B cell (primary cell): ENCODE results near the gene CDH18. TPM values are rescaled to one million over a fixed set of nuclear protein-coding genes. Genes with fewer than 3 reads are reported as not detected.

ENCODE experiments used
- ATAC-seq: fragments of 200-7000 bp; cut with Tn5 transposase; one replicate; pipeline ENCODE4 v1.10.0; 2021; ENCODE audit warnings: low read depth, mild to moderate bottlenecking, moderate number of reproducible peaks, moderate library complexity
- CTCF ChIA-PET: fragments of 350-600 bp; sonication (Branson Sonifier 250); formaldehyde crosslinking; loops from one replicate; lab custom pipeline; 2021; ENCODE audit warnings: antibody characterized with exemption, inconsistent platforms; lab: Charles Lee
- POLR2A ChIA-PET: fragments of 350-600 bp; sonication (Branson Sonifier 250); formaldehyde crosslinking; loops from one replicate; lab custom pipeline; 2021; ENCODE audit warnings: antibody characterized with exemption; lab: Charles Lee
- DNase-seq: peaks from one replicate; pipeline ENCODE4 v3.0.0; 2013
- H2AFZ ChIP-seq: 2 replicates; pipeline ENCODE4 v1.6.1; 2012; ENCODE audit warnings: mild to moderate bottlenecking, low read depth, low read length; ENCODE audit not compliant: insufficient read depth, poor library complexity, severe bottlenecking
- H3K27ac ChIP-seq, 2 donors: 1 replicate in 1 of 2; 2 replicates in 1 of 2; pipeline ENCODE4 v1.5.1; 2012 to 2013; ENCODE audit warnings: low read length in 2 of 2, mild to moderate bottlenecking in 2 of 2, moderate library complexity in 1 of 2
- H3K27me3 ChIP-seq, 4 experiments: fragments of 200-600 bp in 1 of 4; sonication (generic) in 1 of 4; replicated peaks in 1 of 4; 1 replicate in 2 of 4; 2 replicates in 2 of 4; pipeline versions ENCODE4 v1.6.1 to v1.7.0; 2013 to 2016; ENCODE audit warnings: low read length in 3 of 4, mild to moderate bottlenecking in 2 of 4, mixed read lengths in 1 of 4, moderate library complexity in 1 of 4; ENCODE audit not compliant: insufficient read depth in 4 of 4, control insufficient read depth in 3 of 4; ENCODE audit errors: control extremely low read depth in 1 of 4
- H3K36me3 ChIP-seq, 2 experiments: replicated peaks in 1 of 2; 1 replicate in 1 of 2; 2 replicates in 1 of 2; pipeline versions ENCODE4 v1.6.1 to v1.7.1; 2013; ENCODE audit warnings: low read length in 1 of 2; ENCODE audit not compliant: insufficient read depth in 2 of 2, control insufficient read depth in 1 of 2; ENCODE audit errors: control extremely low read depth in 1 of 2, extremely low read depth in 1 of 2
- H3K4me1 ChIP-seq, 2 donors: fragments of 200-600 bp in 1 of 2; sonication (generic) in 1 of 2; 1 replicate in 1 of 2; 2 replicates in 1 of 2; pipeline versions ENCODE4 v1.5.1 to v1.6.1; 2013 to 2017; ENCODE audit warnings: low read length in 2 of 2; ENCODE audit not compliant: control insufficient read depth in 2 of 2, insufficient read depth in 2 of 2
- H3K4me2 ChIP-seq: replicated peaks from 2 replicates; pipeline ENCODE3; 2012; ENCODE audit warnings: mild to moderate bottlenecking, low read depth, low read length; ENCODE audit not compliant: poor library complexity, severe bottlenecking
- H3K4me3 ChIP-seq, 5 experiments: fragments of 200-600 bp in 1 of 5; sonication (generic) in 1 of 5; 1 replicate in 3 of 5; 2 replicates in 2 of 5; pipeline versions ENCODE4 v1.5.1 to v1.7.0; 2011 to 2016; ENCODE audit warnings: low read length in 4 of 5, mild to moderate bottlenecking in 4 of 5, low read depth in 2 of 5, control low read depth in 1 of 5, moderate library complexity in 1 of 5; ENCODE audit not compliant: insufficient read depth in 1 of 5; ENCODE audit errors: control extremely low read depth in 1 of 5, extremely low read depth in 1 of 5
- H3K79me2 ChIP-seq: fragments of 200-600 bp; sonication (generic); one replicate; pipeline ENCODE4 v1.6.0; 2016; ENCODE audit warnings: low read length; ENCODE audit not compliant: control insufficient read depth, insufficient read depth
- H3K9ac ChIP-seq: fragments of 200-600 bp; sonication (generic); 2 replicates; pipeline ENCODE4 v1.6.1; 2017; ENCODE audit warnings: mild to moderate bottlenecking, low read length, moderate library complexity
- H3K9me3 ChIP-seq, 3 donors: one replicate each; pipeline versions ENCODE4 v1.6.1 to v1.7.1; 2013; ENCODE audit warnings: low read length in 2 of 3; ENCODE audit not compliant: control insufficient read depth in 2 of 3, insufficient read depth in 1 of 3; ENCODE audit errors: control extremely low read depth in 1 of 3
- H4K20me1 ChIP-seq: 2 replicates; pipeline ENCODE4 v1.6.0; 2012; ENCODE audit warnings: mild to moderate bottlenecking, low read length; ENCODE audit not compliant: insufficient read depth, control insufficient read depth, poor library complexity, severe bottlenecking
- H3K27ac Mint-ChIP-seq: one replicate; pipeline ENCODE4 v1.8.0; 2021; ENCODE audit warnings: mixed read lengths
- H3K27me3 Mint-ChIP-seq: one replicate; pipeline ENCODE4 v1.8.0; 2021; ENCODE audit warnings: mixed read lengths
- H3K4me1 Mint-ChIP-seq: one replicate; pipeline ENCODE4 v1.8.0; 2021; ENCODE audit warnings: mixed read lengths
- H3K4me3 Mint-ChIP-seq: one replicate; pipeline ENCODE4 v1.8.0; 2021; ENCODE audit warnings: mixed read lengths
- H3K9me3 Mint-ChIP-seq: one replicate; pipeline ENCODE4 v1.8.0; 2022; ENCODE audit warnings: mixed read lengths; ENCODE audit not compliant: insufficient read depth
- EZH2 ChIP-seq: IDR thresholded peaks from 2 replicates; pipeline ENCODE4 v1.6.1; 2012; ENCODE audit warnings: borderline replicate concordance, low read depth, mild to moderate bottlenecking, moderate library complexity, low read length; ENCODE audit not compliant: insufficient read depth, poor library complexity, severe bottlenecking
- WGBS: methylation state at CpG from one replicate; pipeline ENCODE4 v1.1.5; 2013; ENCODE audit warnings: missing lambda C conversion rate; ENCODE audit not compliant: insufficient coverage; 5-methylcytosine and 5-hydroxymethylcytosine counted together
- intact Hi-C: fragments of 100-400 bp; cut with micrococcal nuclease; formaldehyde crosslinking; loops from one replicate; pipeline ENCODE4 v1.10.0; 2022
- polyA plus RNA-seq: library from polyadenylated mRNA; depleted of rRNA; stranded (reverse); fragments of >200 nt; gene quantifications from 2 replicates; pipeline ENCODE4 v1.2.3, GENCODE V29; 2012
- total RNA-seq, 2 donors: library from RNA; stranded (reverse); fragments of 120-200 nt in 1 of 2; gene quantifications; 1 replicate in 1 of 2; 2 replicates in 1 of 2; pipeline versions ENCODE4 v1.2.3 to v1.2.4, GENCODE V29; 2013 to 2022
- TF ChIP-seq, protein P1 (sequence below): fragments of 200-600 bp; IDR thresholded peaks from one replicate; pipeline ENCODE4 v1.8.0; 2022; ENCODE audit warnings: antibody characterized with exemption, mild to moderate bottlenecking

CDH18 gene
- total and polyA plus RNA-seq, 2 donors (not counting 1 experiment from before 2014, with no cell fraction given): not detected

GRCh38 chr5:19950897-19951296 is 37.1 kb downstream of the CDH18 start:
- no peak overlapping the region for H3K4me3 Mint-ChIP-seq
- ChIA-PET POLR2A (no interaction called here), CTCF (no interaction called here)
- ATAC-seq: no peak
- no peaks in the 10 kb centered on the region for H3K27me3 ChIP-seq
- no peaks in the 10 kb centered on the region for H3K9me3 Mint-ChIP-seq
- H3K27me3 Mint-ChIP-seq: no peaks in the 10 kb centered on the region
- H3K79me2 ChIP-seq: no peaks in the 10 kb centered on the region
- DNase-seq: no peak
- H2AFZ ChIP-seq: no peak overlapping the region
- TF ChIP-seq, protein P1, sequence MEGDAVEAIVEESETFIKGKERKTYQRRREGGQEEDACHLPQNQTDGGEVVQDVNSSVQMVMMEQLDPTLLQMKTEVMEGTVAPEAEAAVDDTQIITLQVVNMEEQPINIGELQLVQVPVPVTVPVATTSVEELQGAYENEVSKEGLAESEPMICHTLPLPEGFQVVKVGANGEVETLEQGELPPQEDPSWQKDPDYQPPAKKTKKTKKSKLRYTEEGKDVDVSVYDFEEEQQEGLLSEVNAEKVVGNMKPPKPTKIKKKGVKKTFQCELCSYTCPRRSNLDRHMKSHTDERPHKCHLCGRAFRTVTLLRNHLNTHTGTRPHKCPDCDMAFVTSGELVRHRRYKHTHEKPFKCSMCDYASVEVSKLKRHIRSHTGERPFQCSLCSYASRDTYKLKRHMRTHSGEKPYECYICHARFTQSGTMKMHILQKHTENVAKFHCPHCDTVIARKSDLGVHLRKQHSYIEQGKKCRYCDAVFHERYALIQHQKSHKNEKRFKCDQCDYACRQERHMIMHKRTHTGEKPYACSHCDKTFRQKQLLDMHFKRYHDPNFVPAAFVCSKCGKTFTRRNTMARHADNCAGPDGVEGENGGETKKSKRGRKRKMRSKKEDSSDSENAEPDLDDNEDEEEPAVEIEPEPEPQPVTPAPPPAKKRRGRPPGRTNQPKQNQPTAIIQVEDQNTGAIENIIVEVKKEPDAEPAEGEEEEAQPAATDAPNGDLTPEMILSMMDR: no peak
- TF ChIP-seq EZH2: no peak
- H3K4me2 ChIP-seq: no peak overlapping the region
- no peaks in the 10 kb centered on the region for H3K36me3 ChIP-seq
- H3K4me1 Mint-ChIP-seq: no peaks in the 10 kb centered on the region
- no peak overlapping the region for H3K4me3 ChIP-seq
- H3K9me3 ChIP-seq: no peaks in the 10 kb centered on the region
- intact Hi-C loops: no loop called here
- H3K9ac ChIP-seq: no peak overlapping the region
- no peaks in the 10 kb centered on the region for H4K20me1 ChIP-seq
- no peaks in the 10 kb centered on the region for H3K4me1 ChIP-seq
- no peak overlapping the region for H3K27ac Mint-ChIP-seq
- H3K27ac ChIP-seq: no peak overlapping the region

DNA sequence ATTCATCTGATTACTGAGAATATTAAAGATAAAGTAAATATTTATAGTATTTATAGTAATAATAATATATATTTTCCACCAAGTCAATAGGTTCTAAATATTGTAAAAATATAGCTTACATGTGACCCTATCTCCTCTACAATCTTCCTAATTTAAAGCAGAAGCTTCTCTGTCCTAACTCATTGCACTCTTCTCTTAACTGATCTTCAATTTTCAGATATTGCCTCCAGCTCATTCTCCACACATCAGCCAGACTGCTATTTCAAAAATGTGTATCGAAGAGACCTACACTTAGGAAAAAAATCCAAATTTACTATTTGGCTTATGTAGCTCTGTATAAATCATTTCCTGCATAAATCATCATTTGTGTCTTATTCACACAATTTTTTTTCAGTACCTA is 47.8 kb downstream of the CDH18 start:
- Histone ChIP-seq H3K27me3 (no peaks in the 10 kb centered on the region), H3K79me2 (no peaks in the 10 kb centered on the region), H3K4me1 (no peaks in the 10 kb centered on the region), H3K9me3 (no peaks in the 10 kb centered on the region), H3K4me3 (no peak overlapping the region), H2AFZ (no peak overlapping the region), H4K20me1 (no peaks in the 10 kb centered on the region), H3K27ac (no peak overlapping the region), H3K36me3 (no peaks in the 10 kb centered on the region), H3K9ac (no peak overlapping the region), H3K4me2 (no peak overlapping the region)
- intact Hi-C loops: no loop called here
- H3K4me3 Mint-ChIP-seq: no peak overlapping the region
- no peak for TF ChIP-seq EZH2
- TF ChIP-seq, protein P1: no peak
- CTCF ChIA-PET: no interaction called here
- POLR2A ChIA-PET: no interaction called here
- ATAC-seq (no peak), DNase-seq (no peak)
- no peak overlapping the region for H3K27ac Mint-ChIP-seq
- H3K27me3 Mint-ChIP-seq: no peaks in the 10 kb centered on the region
- no peaks in the 10 kb centered on the region for H3K4me1 Mint-ChIP-seq
- no peaks in the 10 kb centered on the region for H3K9me3 Mint-ChIP-seq
- no CpG with 5 or more reads among the region's 1 CpG for WGBS
